ENCODE measurements around the gene PADI2. TPM values are rescaled to one million over a fixed set of nuclear protein-coding genes. Genes with fewer than 3 reads are reported as not detected.

The PADI2 gene
- polyA plus RNA-seq, 1 experiment, result not detected

DNA sequence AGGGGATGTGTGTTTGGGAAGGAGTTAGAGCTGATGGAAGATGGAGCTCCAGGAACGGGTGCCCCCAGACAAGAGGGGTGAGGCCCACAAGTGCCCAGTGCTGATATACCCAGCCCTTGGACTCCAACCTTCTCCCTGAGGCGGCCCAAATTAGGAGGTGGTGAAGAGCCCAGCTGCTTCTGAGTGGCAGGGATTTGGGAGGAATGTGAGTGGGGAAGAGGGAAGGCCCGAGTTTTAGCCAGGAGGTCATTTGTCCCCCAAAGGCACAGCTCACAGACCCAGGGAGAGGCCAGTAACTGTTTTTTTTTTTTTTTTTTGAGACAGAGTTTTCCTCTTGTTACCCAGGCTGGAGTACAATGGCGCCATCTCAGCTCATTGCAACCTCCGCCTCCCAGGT is 1.2 kb upstream of the PADI2 start:
- CTCF ChIA-PET, result interaction anchor here (2.9 to 3.7 kb wide), 2 partner anchors 117 to 216 kb away, joined by 18 to 30 read pairs; no protein-coding TSS in a partner anchor
- DNase-seq (ENCODE audit: low read depth, low spot score), result no peak
- H3K27ac ChIP-seq (ENCODE audit: low read depth, low read length), result no peak overlapping the region
- no peak overlapping the region for H3K4me3 ChIP-seq (ENCODE audit: low read depth, low read length)
- peaks cover 36% of the 10 kb centered on the region for H3K27me3 ChIP-seq (ENCODE audit: control insufficient read depth, insufficient read depth, low read length)
- no peaks in the 10 kb centered on the region; the same call in 1 of the 2 replicates for H3K9me3 ChIP-seq (ENCODE audit: control insufficient read depth, insufficient read depth, low read length)
- POLR2A ChIA-PET, result interaction anchor here (0.6 to 0.7 kb wide), 2 partner anchors 10 to 45 kb away, joined by 3 to 6 read pairs; no protein-coding TSS in a partner anchor
- no peak for TF ChIP-seq CTCF (IDR thresholded peaks at IDR 0.05; ENCODE audit: low read depth, low read length)

GRCh38 chr1:17119773-17120480 is 676 bp upstream of the PADI2 start:
- ChIA-PET POLR2A (interaction anchor here (0.6 kb wide), 1 partner anchor 10 kb away, joined by 3 read pairs; no protein-coding TSS in a partner anchor), CTCF (interaction anchor here (2.9 to 3.7 kb wide), 2 partner anchors 117 to 216 kb away, joined by 18 to 30 read pairs; no protein-coding TSS in a partner anchor)
- peaks cover 41% of the 10 kb centered on the region for H3K27me3 ChIP-seq (ENCODE audit: control insufficient read depth, insufficient read depth, low read length)
- H3K9me3 ChIP-seq (ENCODE audit: control insufficient read depth, insufficient read depth, low read length), result no peaks in the 10 kb centered on the region; the same call in 1 of the 2 replicates
- no peak overlapping the region for H3K4me3 ChIP-seq (ENCODE audit: low read depth, low read length)
- no peak for DNase-seq (ENCODE audit: low read depth, low spot score)
- no peak overlapping the region for H3K27ac ChIP-seq (ENCODE audit: low read depth, low read length)
- no peak for TF ChIP-seq CTCF (IDR thresholded peaks at IDR 0.05; ENCODE audit: low read depth, low read length)

DNA sequence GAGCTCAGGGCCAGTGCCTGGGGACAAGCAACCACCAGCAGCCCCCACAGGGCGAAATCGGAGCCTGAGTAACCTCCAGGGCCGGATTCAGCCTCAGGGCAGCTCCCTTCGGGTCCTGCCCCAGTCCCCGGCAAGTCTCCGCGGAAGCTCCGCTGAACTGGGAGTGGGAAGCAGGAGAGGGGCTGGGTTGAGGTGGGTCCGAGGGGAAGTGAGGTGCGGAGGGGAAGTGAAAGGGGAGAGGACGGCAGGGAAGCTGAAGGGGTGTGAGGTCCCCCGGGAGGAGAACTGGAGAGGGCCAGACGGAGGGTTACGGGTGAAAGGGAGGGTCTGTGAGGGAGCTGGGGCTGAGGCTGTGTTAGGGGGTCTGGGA is 560 bp downstream of the PADI2 start:
- POLR2A ChIA-PET, result no interaction called here
- DNase-seq (ENCODE audit: low read depth, low spot score), result no peak
- TF ChIP-seq CTCF (IDR thresholded peaks at IDR 0.05; ENCODE audit: low read depth, low read length), result no peak
- H3K4me3 ChIP-seq (ENCODE audit: low read depth, low read length), result no peak overlapping the region
- no peak overlapping the region for H3K27ac ChIP-seq (ENCODE audit: low read depth, low read length)
- H3K27me3 ChIP-seq (ENCODE audit: control insufficient read depth, insufficient read depth, low read length), result peaks cover 48% of the 10 kb centered on the region
- H3K9me3 ChIP-seq (ENCODE audit: control insufficient read depth, insufficient read depth, low read length), result no peaks in the 10 kb centered on the region; the same call in 1 of the 2 replicates
- CTCF ChIA-PET, result no interaction called here

- TF ChIP-seq CTCF (IDR thresholded peaks at IDR 0.05; ENCODE audit: low read depth, low read length), result no peak
- Histone ChIP-seq H3K4me3 (ENCODE audit: low read depth, low read length) (no peak overlapping the region), H3K27me3 (ENCODE audit: control insufficient read depth, insufficient read depth, low read length) (peaks cover 50% of the 10 kb centered on the region), H3K27ac (ENCODE audit: low read depth, low read length) (no peak overlapping the region), H3K9me3 (ENCODE audit: control insufficient read depth, insufficient read depth, low read length) (no peaks in the 10 kb centered on the region; the same call in 1 of the 2 replicates)
- ChIA-PET POLR2A (no interaction called here), CTCF (no interaction called here)
- no peak for DNase-seq (ENCODE audit: low read depth, low spot score)
Observed at GRCh38 chr1:17118268-17118667, 983 bp downstream of the PADI2 start.
